H1 (cell line): ENCODE measurements around the gene SAFB2.

Experiments used
- CEBPB ChIP-seq: IDR thresholded peaks from 2 replicates; pipeline ENCODE4 v1.6.1; 2012; ENCODE audit warnings: low read depth, low read length
- CTCF ChIP-seq, 3 experiments: IDR thresholded peaks; 1 replicate in 2 of 3; 2 replicates in 1 of 3; pipeline versions ENCODE4 v1.5.1 to v1.6.1; 2011; ENCODE audit warnings: low read length in 3 of 3, mild to moderate bottlenecking in 3 of 3, inconsistent platforms in 2 of 3, low read depth in 1 of 3, moderate library complexity in 1 of 3; ENCODE audit not compliant: insufficient read depth in 1 of 3; ENCODE audit errors: control extremely low read depth in 1 of 3
- EGR1 ChIP-seq: IDR thresholded peaks from 2 replicates; pipeline ENCODE4 v1.6.1; 2011; ENCODE audit warnings: low read depth, low read length, borderline replicate concordance
- GABPA ChIP-seq: IDR thresholded peaks from 2 replicates; pipeline ENCODE4 v1.6.1; 2011; ENCODE audit warnings: mild to moderate bottlenecking, low read length, moderate library complexity, borderline replicate concordance; ENCODE audit not compliant: insufficient read depth
- JUN ChIP-seq: IDR thresholded peaks from 2 replicates; pipeline ENCODE4 v1.6.1; 2011; ENCODE audit warnings: low read depth, mild to moderate bottlenecking, improper control_type of control experiment, low read length
- JUND ChIP-seq: IDR thresholded peaks from 2 replicates; pipeline ENCODE4 v1.6.1; 2011; ENCODE audit warnings: mild to moderate bottlenecking, improper control_type of control experiment, low read length
- POU5F1 ChIP-seq: IDR thresholded peaks from 2 replicates; pipeline ENCODE4 v1.6.1; 2011; ENCODE audit warnings: low read depth, mild to moderate bottlenecking, low read length, moderate library complexity
- RXRA ChIP-seq: IDR thresholded peaks from 2 replicates; pipeline ENCODE4 v1.6.1; 2011; ENCODE audit warnings: low read depth, mild to moderate bottlenecking, low read length, moderate library complexity; ENCODE audit not compliant: insufficient read depth
- SAP30 ChIP-seq: fragments of 300-600 bp; sonication (generic); IDR thresholded peaks from 2 replicates; pipeline ENCODE4 v1.7.1; 2012; ENCODE audit warnings: low read length, moderate library complexity, mild to moderate bottlenecking, inconsistent platforms; ENCODE audit not compliant: insufficient read depth, insufficient replicate concordance

- TF ChIP-seq POU5F1 (no peak), CTCF (IDR thresholded peaks at IDR 0.05; ENCODE audit: control extremely low read depth in 1 of 3, insufficient read depth in 1 of 3, low read depth in 1 of 3, low read length in 3 of 3) (no peak), SAP30 (no peak), JUN (no peak), CEBPB (no peak), GABPA (no peak), JUND (no peak), RXRA (no peak), EGR1 (no peak)
Observed at GRCh38 chr19:5664515-5664914, 41.9 kb upstream of the SAFB2 start.
